ENCODE measurements around the gene TIMM13. TPM values are rescaled to one million over a fixed set of nuclear protein-coding genes. Genes with fewer than 3 reads are reported as not detected.

The TIMM13 gene
- polyA plus RNA-seq, 4 donors, result 62.6 to 125 (median 71.4) TPM

- DNase-seq (ENCODE audit: low read depth in 4 of 4, low spot score in 3 of 4), result no peak
Observed at GRCh38 chr19:2387367-2388288, 39.8 kb downstream of the TIMM13 start.

GRCh38 chr19:2385053-2385721, 42.2 kb downstream of the TIMM13 start:
- no peak for DNase-seq (ENCODE audit: low read depth in 4 of 4, low spot score in 3 of 4)

GRCh38 chr19:2382530-2383222, 44.7 kb downstream of the TIMM13 start:
- no peak for DNase-seq (ENCODE audit: low read depth in 4 of 4, low spot score in 3 of 4)

- no peak for DNase-seq (ENCODE audit: low read depth in 4 of 4, low spot score in 3 of 4)
Observed at GRCh38 chr19:2381148-2381820, 46.1 kb downstream of the TIMM13 start.

GRCh38 chr19:2380567-2380966, 46.8 kb downstream of the TIMM13 start:
- no peak for DNase-seq (ENCODE audit: low read depth in 4 of 4, low spot score in 3 of 4)

- no peak for DNase-seq (ENCODE audit: low read depth in 4 of 4, low spot score in 3 of 4)
Observed at GRCh38 chr19:2376784-2377519, 50.4 kb downstream of the TIMM13 start.

Other genes with a start within 250 kb of the TIMM13 start
- 10 to 100 TPM; 58.4 to 91.2 (median 63.3) TPM for gene PLEKHJ1, start 191.3 kb downstream of the TIMM13 start, polyA plus RNA-seq (ENCODE audit: insufficient read length in 4 of 4)
- gene SF3A2, start 190.8 kb downstream of the TIMM13 start, polyA plus RNA-seq (ENCODE audit: insufficient read length in 4 of 4), result 10 to 100 TPM; 65.4 to 91.1 (median 73.2) TPM
- 1 to 10 TPM; 1.7 to 4.0 (median 2.2) TPM for gene AMH, start 178.3 kb downstream of the TIMM13 start, polyA plus RNA-seq (ENCODE audit: insufficient read length in 4 of 4)
- under 1 TPM; 0.30 to 0.91 (median 0.45) TPM for gene JSRP1, start 171.2 kb downstream of the TIMM13 start, polyA plus RNA-seq (ENCODE audit: insufficient read length in 4 of 4)
- under 1 TPM in 3 of 4 donors, not detected in 1; 0.06 to 0.08 (median 0.06) TPM for gene PEAK3, start 145.4 kb downstream of the TIMM13 start, polyA plus RNA-seq (ENCODE audit: insufficient read length in 4 of 4)
- under 1 TPM in 1 of 4 donors, not detected in 3; 0.06 TPM for gene LINGO3, start 119.4 kb downstream of the TIMM13 start, polyA plus RNA-seq (ENCODE audit: insufficient read length in 4 of 4)
- 100 to 1,000 TPM in 1 of 4 donors, 10 to 100 TPM in 3; 69.8 to 117 (median 73.1) TPM for gene LSM7, start 99.0 kb downstream of the TIMM13 start, polyA plus RNA-seq (ENCODE audit: insufficient read length in 4 of 4)
- 10 to 100 TPM; 53.8 to 91.6 (median 59.9) TPM for gene SPPL2B, start 98.9 kb downstream of the TIMM13 start, polyA plus RNA-seq (ENCODE audit: insufficient read length in 4 of 4)
- gene TMPRSS9, start 67.3 kb downstream of the TIMM13 start, polyA plus RNA-seq (ENCODE audit: insufficient read length in 4 of 4), result under 1 TPM; 0.13 to 0.29 (median 0.26) TPM
- 10 to 100 TPM; 54.2 to 79.5 (median 62.3) TPM for gene LMNB2, start 29.4 kb upstream of the TIMM13 start, polyA plus RNA-seq (ENCODE audit: insufficient read length in 4 of 4)
- gene GADD45B, start 48.5 kb upstream of the TIMM13 start, polyA plus RNA-seq (ENCODE audit: insufficient read length in 4 of 4), result 10 to 100 TPM; 10.1 to 14.1 (median 13.1) TPM

All from right renal pelvis (tissue), 4 donors.